GM12892 (cell line): ENCODE results near the gene DUSP19.

Experiments used
- POLR2A ChIP-seq: IDR thresholded peaks from 2 replicates; pipeline ENCODE4 v1.6.1; 2011; ENCODE audit warnings: low read depth, low read length, control low read depth
- POLR2AphosphoS5 ChIP-seq: IDR thresholded peaks from 2 replicates; pipeline ENCODE4 v1.6.1; 2011; ENCODE audit warnings: low read depth, low read length, control low read depth
- TAF1 ChIP-seq: IDR thresholded peaks from 2 replicates; pipeline ENCODE4 v1.6.1; 2011; ENCODE audit warnings: low read depth, mild to moderate bottlenecking, control low read depth, low read length, borderline replicate concordance

GRCh38 chr2:183093857-183094657, 15.5 kb downstream of the DUSP19 start:
- TF ChIP-seq POLR2A (no peak), POLR2AphosphoS5 (no peak), TAF1 (no peak)
